Measurements from ENCODE around the gene NEURL3.

DNA sequence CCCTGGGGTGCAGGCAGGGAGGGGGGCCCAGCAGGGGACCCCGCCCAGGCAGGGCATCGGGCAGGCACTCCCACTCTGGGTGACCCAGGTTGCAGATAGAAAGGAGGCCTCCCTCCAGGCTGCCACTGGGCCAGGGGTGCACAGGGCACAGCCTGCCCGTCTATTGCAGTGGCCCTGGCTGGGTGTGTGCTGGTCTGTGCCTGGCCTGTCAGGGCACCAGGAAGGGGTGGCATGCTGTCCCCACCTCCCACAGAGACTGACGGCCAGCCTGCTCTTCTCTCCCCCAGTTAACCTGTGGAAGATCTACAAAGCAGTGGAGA lies 44.3 kb upstream of the NEURL3 start:
- TF ChIP-seq, protein P1, sequence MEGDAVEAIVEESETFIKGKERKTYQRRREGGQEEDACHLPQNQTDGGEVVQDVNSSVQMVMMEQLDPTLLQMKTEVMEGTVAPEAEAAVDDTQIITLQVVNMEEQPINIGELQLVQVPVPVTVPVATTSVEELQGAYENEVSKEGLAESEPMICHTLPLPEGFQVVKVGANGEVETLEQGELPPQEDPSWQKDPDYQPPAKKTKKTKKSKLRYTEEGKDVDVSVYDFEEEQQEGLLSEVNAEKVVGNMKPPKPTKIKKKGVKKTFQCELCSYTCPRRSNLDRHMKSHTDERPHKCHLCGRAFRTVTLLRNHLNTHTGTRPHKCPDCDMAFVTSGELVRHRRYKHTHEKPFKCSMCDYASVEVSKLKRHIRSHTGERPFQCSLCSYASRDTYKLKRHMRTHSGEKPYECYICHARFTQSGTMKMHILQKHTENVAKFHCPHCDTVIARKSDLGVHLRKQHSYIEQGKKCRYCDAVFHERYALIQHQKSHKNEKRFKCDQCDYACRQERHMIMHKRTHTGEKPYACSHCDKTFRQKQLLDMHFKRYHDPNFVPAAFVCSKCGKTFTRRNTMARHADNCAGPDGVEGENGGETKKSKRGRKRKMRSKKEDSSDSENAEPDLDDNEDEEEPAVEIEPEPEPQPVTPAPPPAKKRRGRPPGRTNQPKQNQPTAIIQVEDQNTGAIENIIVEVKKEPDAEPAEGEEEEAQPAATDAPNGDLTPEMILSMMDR (IDR thresholded peaks at IDR 0.05), result no peak
- TF ChIP-seq POLR2A (IDR thresholded peaks at IDR 0.05), result no peak
